HG02884 (cell line): ENCODE measurements around the gene LYRM4.

Experiments
- ATAC-seq: cut with Tn5 transposase; IDR thresholded peaks from one replicate; pipeline ENCODE4 v1.9.1; 2021; ENCODE audit warnings: mild to moderate bottlenecking, moderate library complexity; ENCODE audit not compliant: unreplicated experiment

LYRM4 gene

GRCh38 chr6:5260661-5261544 is at the start of gene LYRM4, which contains the start of gene FARS2:
Gene LYRM4, minus strand, starts transcription at chr6:5260950. Its CDS starts 217 bp downstream, at chr6:5260733.
Gene FARS2, plus strand, starts transcription at chr6:5261513.
- peak; percentile 65 for ATAC-seq

- no peak for ATAC-seq
These were observed 47.3 kb upstream of the LYRM4 start for GRCh38 chr6:5308066-5308465.

DNA sequence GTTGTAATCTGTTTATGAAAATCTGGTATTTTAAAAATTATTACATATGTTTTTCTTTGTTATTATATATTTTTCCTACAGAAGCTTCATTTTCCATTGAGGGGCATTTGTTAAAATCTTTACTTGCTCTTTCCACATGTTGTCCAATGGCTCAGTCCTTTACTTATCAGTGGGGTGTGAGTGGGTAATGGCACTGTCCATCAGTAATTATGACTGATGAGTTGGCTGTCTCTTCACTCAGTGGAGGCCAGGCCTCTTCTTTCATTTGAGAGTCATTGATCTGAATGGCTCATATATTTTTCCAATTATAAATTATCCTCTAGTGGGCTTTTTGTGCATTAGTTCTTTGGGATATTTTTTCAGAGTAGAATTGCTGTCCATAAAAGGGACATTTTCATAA is 46.3 kb upstream of the LYRM4 start:
- no peak for ATAC-seq

- no peak for ATAC-seq
These were observed 45.3 kb upstream of the LYRM4 start for GRCh38 chr6:5305968-5306626.

GRCh38 chr6:5303682-5304081 is 42.9 kb upstream of the LYRM4 start:
- no peak for ATAC-seq

GRCh38 chr6:5302995-5303622 is 42.4 kb upstream of the LYRM4 start:
- peak; percentile 58 for ATAC-seq

GRCh38 chr6:5302220-5302946 is 41.6 kb upstream of the LYRM4 start:
- ATAC-seq: peak; percentile 81

DNA sequence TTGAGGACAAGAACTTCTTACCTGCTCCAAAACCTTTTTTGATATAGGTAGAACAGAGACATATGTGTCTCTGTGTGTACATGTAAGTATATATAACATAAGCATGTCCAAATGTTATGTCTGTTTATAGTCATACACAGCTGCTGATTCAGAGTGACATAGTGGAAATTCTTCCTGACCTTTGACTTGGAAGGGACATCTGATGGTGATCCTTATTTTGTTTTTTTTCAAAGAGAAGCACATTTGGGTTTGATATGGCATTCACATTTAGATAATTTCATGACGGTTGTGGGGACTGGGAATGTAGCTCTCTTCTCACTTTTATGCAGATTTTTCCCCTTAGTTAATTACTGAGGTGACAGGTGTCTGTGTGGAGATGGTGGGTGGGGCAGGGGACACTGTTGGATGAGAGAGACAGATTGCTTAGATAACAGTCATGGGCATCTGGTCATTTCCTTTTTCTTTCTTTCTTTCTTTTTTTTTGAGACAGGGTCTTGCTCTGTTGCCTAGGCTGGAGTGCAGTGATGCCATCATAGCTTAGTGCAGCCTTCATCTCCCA is 39.5 kb upstream of the LYRM4 start:
- no peak for ATAC-seq

GRCh38 chr6:5295623-5296022 is 34.9 kb upstream of the LYRM4 start:
- no peak for ATAC-seq

GRCh38 chr6:5294392-5295211 is 33.9 kb upstream of the LYRM4 start:
- ATAC-seq: no peak

- no peak for ATAC-seq
These were observed 32.9 kb upstream of the LYRM4 start for GRCh38 chr6:5293692-5294091.

DNA sequence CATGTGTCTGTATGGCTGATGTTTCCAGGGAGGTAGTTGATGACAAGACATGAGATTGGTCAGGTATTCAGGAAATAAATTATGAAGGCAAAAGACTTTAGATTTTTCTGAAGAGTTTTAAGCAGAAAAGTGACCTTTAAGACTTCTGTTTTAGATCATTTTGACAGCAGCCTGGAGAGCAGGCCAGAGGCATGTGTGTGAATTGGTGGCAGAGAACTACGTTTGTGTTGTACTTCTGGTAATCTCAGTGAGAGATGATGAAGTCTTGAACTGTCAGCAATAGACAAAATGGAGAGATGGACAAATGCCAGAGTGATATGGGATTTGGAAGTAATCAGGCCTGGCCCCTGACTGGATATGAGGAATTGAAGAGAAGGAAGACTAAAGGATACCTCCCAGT is 31.4 kb upstream of the LYRM4 start:
- ATAC-seq: no peak

- no peak for ATAC-seq
These were observed 29.8 kb upstream of the LYRM4 start for GRCh38 chr6:5290500-5290899.

- ATAC-seq: no peak
These were observed 29.3 kb upstream of the LYRM4 start for GRCh38 chr6:5290097-5290496.

- no peak for ATAC-seq
These were observed 27.2 kb upstream of the LYRM4 start for GRCh38 chr6:5287966-5288297.

DNA sequence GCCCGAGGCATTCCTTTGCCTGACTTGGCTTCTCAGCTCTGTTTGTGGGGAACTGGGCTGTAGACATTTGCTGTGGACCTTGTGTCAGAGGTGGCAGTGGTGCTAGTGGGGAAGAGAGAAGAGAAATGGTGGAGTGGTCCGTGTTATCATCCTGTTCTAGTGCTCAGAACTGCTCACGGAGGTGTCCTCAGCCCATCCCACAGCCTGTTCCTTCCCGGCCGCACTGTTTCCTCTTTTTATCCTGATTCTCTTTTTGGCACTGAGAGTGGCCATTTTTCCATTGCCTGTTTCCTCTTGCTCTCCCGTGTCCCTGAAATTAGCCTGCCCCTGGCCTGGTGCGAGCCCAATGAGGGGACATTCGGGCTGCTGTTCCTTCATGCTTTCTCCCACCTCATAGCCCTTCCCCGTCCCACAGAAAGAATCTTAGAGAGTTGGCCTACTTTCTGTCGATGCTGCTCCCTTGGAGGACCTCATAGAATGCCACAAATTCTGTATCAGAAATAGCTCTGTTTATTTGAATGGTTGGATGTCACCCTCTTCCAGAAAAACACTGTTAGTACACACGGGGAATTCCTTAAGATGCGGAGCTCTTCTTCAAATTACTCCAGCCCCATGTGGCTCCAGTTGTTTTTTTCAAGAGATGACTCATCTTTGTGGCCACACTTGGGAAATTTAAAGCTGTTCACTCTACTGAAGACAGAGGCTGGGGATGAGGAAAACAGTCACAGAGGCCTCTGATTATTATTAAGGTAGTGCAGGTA is 26.6 kb upstream of the LYRM4 start:
- no peak for ATAC-seq

DNA sequence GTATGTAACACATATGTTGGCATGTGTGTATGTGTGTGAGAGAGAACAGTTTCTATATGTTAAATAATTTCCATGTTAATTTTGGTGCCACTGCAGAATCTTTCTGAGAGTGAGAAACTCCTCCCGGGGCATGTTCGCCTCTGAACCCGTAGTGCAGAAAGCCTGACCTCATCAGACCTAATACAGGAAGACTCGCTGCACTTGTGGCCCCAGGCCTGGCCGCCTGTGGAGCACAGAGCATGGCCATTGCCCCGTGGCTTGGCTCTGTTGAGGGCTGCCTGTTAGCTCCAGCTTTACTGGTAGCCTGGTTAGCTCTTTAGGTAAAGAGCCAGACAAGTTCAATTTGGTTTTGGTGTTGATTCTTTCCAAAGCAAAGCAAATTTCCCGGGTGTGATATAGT is 26.0 kb upstream of the LYRM4 start:
- ATAC-seq: no peak

DNA sequence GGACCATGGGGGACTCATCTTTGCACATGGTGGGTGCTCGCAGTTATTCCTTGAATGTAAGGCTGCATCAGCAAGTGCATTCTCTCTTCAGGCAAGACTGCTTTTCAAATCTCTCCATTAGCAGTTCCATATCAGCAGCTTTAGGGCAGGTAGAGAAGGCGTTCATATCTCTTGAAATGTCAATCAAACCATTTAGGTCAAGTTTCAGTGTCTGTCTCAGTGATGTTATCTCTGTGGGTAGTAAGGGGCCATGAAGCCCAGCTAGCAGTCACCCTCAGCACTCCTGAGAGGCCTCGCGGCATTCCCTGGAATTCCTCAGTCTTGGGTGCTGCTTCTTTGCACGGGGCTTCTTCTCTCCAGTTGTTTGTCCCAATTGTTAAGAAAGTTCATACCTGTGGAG is 24.8 kb upstream of the LYRM4 start:
- no peak for ATAC-seq

DNA sequence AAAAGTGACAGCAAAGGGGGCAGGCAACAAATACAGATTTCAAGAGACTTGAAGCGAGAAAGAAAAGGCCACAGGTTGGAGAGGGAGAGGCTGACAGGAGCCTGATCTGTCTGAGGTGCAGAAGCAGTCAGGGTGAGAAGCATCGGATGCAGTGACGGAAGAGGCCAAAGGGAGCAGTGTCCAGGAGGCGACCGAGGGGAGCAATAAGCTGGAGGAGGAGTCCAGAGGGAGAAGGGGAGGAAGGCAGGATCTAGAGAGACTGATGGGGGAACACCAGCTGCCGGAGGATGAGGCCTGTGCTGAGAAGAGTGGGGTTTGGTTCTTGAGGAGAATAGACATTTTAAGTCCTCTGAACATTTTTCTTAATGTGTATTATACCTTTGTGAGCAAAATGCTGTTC is 24.3 kb upstream of the LYRM4 start:
- no peak for ATAC-seq
